NCI-H2107 (cell line): ENCODE measurements around the gene C3orf38.
"Not testable (repeated sequence)": the region's sequence is repeated elsewhere in the genome, so short reads cannot be mapped to it uniquely, and the experiment has no call there.

Source experiments
- DNase-seq: peaks from one replicate; lab custom pipeline; 2025; lab: John Stamatoyannopoulos, UW

C3orf38 gene

DNA sequence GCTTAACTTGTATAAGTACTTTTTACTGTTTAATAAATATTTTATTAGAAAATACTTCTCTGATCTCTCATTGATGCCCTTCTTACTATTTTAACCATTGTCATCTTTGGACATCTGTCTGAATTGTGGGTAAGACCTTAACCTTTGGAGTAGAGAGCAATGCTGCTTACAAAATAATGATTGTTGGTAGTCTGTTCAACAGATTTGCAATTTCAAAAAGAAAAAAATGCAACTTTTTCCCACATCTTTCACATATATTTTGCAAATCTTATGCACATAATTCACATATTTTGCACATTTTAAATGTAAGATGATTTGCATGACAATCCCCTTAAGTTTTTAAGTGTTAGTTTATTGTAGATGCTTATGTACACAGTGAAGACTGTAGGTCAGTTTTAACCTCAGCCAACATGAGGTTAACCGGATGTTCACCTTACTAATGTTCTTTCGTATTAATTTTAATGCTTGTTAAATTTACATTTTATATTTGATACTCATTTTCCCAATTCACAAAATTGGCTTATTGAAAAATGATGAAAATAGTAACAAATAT is 16.7 kb downstream of the C3orf38 start:
- DNase-seq = no peak

DNA sequence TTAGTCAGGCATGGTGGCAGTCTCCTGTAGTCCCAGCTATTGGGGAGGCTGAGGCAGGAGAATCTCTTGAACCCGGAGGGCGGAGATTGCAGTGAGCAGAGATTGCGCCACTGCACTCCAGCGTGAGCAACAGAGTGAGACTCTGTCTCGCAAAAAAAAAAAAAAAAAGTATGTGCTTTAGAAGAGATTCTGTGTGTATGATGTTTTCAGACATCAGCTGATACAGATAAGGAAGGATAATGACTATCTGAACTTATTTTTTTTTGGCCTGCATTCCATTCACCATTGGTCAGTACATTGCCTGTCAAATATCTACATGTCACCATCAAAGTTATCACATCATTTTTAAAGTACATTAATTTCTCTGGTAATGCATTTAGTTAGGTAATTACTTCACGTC is 17.4 kb downstream of the C3orf38 start:
- no peak for DNase-seq

DNA sequence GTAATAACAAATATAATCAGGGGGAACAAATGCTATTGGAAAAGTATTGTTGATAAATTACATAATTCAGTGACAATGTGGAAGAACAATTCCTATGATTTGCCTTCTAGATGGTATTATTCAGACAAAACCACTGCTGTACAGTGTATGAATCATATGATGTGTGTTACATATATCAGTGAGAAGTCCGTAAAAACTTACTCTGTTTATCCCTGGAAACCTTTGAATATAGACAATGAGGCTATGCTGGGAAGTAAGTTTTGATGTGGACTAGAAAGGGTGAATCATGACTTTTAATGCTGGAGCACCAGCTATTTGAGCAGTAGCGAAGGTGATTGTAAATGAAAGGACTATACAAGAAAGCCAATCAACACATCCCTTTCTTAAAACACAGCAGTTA is 17.9 kb downstream of the C3orf38 start:
- no peak for DNase-seq

DNA sequence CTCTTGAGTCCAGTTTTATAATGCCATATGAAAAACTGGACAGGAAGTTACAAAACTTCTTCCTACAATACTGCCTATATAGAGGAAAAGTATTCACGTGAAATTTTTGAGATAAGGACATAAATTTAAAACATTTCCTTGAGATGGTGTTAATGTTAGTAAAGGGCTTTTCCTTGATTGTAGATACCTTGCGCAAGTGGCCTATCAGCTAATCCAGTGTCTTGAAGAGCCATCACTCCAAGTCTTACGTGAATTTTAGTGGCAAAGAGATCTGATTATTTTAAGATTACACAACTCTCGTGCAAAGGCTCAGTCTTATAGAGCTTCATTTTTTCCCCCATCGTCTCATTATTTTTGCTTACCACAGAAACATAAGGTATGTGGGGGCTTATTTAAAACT is 18.4 kb downstream of the C3orf38 start:
- no peak for DNase-seq

DNA sequence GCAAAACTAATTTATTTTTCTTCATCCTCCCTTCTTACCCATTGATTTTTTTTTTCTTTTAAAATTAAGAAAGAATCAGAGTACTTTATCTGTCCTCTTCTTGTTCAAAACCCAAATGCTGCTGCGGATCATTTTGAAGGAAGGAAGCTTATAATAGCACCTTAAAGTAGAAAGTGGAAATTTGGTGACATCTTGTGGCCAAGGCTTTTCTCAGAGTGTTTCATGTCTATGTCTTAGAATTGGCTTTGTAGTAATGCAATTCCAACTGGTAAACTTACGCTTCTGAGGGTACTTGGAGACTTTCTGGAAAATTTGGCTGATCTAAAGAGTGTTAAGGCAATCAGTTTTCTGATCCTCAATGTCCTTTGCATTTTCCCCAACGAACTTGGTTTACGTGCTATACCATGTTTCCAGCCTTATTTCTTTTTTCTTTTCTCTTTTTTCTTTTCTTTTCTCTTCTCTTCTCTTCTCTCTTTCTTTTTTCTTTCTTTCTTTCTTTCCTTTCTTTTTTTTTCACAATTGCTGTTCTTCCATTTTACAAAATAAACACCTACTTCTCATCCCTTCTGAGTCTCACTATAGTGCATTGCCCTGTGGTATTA is 30.7 kb downstream of the C3orf38 start:
- no peak for DNase-seq

DNA sequence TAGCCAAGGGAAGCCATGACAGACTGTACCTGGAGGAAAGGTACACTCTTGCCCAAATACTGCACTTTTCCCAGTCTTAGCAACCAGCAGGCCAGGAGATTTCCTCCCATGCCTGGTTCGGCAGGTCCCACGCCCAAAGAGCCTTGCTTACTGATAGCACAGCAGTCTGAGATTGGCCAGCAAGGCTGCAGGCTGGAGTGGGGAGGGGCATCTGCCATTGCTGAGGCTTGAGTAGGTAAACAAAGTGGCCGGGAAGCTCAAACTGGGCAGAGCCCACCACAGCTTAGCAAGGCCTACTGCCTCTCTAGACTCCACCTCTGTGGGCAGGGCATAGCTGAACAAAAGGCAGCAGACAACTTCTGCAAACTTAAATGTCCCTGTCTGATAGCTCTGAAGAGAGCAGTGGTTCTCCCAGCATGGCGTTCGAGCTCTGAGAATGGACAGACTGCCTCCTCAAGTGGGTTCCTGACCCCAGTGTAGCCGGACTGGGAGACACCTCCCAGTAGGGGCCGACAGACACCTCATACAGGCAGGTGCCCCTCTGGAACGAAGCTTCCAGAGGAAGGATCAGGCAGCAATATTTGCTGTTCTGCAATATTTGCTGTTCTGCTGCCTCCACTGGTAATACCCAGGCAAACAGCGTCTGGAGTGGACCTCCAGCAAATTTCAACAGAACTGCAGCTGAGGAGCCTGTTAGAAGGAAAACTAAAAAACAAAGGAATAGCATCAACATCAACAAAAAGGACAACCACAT is 32.6 kb downstream of the C3orf38 start:
- DNase-seq = not testable (repeated sequence)

DNA sequence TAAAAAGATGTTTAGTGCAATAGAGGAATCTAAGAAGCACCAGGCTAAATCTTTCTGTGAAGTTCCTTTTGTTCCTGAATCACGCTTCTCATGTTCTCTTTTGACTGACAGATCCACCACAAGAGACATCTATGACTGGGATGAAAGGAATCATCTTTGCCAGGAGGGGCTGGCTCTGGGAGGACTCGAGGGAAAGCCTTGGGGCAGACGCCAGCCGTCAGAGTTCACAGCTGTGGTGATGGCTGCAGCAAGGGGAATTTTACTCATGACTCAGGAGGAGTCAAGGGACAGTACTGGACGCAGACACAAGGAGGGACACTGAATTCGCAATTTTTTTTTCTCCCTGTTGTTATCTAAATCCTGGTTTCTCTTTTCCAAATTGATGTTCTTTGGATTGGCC is 38.7 kb downstream of the C3orf38 start:
- no peak for DNase-seq

DNA sequence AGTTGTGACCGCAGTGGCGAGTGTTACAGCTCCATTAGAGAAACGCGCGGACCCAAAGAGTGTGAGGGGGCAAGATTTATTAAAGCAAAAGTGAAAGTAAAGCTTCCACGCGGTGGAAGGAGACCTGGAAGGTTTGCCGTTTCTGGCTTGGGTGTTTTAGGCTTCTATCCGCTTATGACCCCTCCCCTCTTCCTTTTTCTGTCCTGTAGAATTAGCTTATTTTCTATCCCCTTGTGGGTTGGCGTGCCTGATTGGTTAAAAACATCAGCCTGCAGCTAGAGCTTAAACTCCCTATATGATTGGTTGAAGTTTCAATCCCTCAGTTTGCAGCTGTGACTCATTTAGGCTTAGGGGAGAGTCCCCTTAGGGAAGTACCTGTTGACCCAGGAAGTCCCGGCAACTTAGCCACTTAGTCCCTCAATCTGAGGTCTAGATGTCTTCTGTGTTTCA is 39.6 kb downstream of the C3orf38 start:
- no peak for DNase-seq

DNA sequence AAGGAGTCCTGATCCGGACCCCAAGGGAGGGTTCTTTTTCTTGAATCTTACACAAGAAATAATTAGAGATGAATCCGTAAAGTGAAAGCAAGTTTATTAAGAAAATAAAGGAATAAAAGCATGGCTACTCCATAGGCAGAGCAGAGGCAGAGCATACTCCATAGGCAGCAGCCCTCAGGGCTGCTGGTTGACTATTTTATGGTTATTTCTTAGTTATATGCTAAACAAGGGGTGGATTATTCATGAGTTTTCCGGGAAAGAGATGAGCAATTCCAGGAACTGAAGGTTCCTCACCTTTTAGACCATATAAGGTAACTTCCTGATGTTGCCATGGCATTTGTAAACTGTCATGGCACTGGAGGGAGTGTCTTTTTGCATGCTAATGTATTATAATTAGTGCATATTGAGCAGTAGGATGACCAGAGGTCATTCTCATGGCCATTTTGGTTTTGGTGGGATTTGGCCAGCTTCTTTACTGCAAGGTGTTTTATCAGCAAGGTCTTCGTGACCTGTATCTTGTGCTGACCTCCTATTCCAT is 42.2 kb downstream of the C3orf38 start:
- no peak for DNase-seq

DNA sequence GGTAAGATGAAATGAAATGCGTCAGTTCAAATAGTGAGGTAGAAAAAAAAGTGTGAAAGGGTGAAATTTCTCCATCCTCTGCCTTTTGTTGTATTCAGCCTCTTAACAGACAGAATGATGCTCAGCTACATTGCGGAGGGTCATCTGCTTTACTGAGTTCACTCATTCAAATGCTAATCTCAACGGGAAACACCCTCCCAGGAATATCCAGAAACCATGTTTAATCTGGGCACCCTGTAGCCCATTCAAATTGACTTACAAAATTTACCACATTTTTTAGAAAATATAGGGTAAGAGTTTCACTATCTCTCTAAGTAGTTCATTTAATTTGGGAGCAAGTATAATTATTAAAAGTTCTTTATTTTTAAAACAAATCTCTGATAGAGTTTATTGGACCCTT is 42.9 kb downstream of the C3orf38 start:
- DNase-seq = no peak

DNA sequence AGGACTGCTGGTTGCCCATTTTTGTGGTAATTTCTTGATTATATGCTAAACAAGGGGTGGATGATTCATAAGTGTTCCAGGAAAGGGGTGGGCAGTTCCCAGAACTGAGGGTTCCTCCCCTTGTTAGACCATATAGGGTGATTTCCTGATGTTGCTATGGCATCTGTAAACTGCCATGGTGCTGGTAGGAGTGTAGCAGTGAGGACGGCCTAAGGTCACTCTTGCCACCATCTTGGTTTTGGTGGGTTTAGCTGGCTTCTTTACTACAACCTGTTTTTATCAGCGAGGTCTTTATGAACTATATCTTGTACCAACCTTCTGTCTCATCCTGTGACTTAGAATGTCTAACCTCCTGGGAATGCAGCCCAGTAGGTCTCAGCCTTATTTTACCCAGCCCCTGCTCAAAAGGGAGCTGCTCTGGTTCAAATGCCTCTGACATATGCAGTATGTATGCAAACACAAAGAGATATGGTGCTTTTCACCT is 46.2 kb downstream of the C3orf38 start:
- no peak for DNase-seq

DNA sequence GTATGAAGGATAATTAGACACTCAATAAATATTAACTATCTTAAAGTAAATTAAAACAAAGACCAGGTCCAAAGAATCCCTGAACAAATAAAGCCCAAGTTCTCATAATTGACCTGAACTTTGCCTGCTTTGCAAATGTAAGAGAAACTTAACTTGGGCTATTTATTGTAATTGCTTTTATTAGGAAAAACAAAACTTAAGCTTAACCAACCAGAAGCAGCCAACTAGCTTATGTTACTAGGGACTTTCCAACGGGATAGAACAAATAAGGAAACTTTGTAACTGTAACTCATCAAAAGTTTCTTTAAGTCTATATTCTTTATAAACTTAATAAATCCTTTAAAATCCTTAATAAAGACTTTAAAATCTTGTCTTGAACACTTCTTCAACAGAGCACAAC is 48.4 kb downstream of the C3orf38 start:
- no peak for DNase-seq

DNA sequence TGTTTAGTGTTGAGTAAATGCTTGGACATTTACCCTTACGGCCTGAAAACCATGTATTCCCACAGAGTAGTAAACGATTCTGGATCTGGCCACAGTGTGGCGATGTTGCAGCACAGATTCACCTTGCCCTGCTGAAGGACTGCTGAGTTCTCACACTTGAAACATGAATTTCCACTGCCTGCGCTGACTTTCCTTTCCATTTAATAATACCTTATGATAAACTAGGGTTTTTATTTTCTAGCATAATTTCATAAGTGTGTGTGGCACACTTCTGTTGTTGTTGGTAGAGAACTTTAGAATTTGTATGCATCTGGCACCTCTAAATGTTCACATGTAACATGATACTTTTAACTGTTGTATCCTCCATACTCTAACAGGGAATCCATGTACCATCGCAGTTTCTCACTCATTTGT is 53.9 kb downstream of the C3orf38 start:
- DNase-seq = peak; percentile 25
